NOMO-1 treated with DMSO at 0.1 percent for 48 hours (cell line): ENCODE measurements around the gene ASB1.

ENCODE experiments used
- DNase-seq: peaks from one replicate; lab custom pipeline; 2025; ENCODE audit not compliant: unreplicated experiment; lab: John Stamatoyannopoulos, UW

Gene ASB1

GRCh38 chr2:238489896-238490295 is 63.2 kb downstream of the ASB1 start:
- DNase-seq = no peak

- DNase-seq = no peak
These were observed 66.1 kb downstream of the ASB1 start for GRCh38 chr2:238492840-238493239.

- no peak for DNase-seq
These were observed 66.7 kb downstream of the ASB1 start for GRCh38 chr2:238493411-238493810.

- DNase-seq = peak; percentile 1
These were observed 67.3 kb downstream of the ASB1 start for GRCh38 chr2:238493880-238494572.

GRCh38 chr2:238494573-238494961 is 67.8 kb downstream of the ASB1 start:
- no peak for DNase-seq

- no peak for DNase-seq
These were observed 68.7 kb downstream of the ASB1 start for GRCh38 chr2:238495422-238495821.

- no peak for DNase-seq
These were observed 70.3 kb downstream of the ASB1 start for GRCh38 chr2:238496756-238497609.

- DNase-seq = no peak
These were observed 70.9 kb downstream of the ASB1 start for GRCh38 chr2:238497610-238498005.

- no peak for DNase-seq
These were observed 71.5 kb downstream of the ASB1 start for GRCh38 chr2:238498188-238498587.

- no peak for DNase-seq
These were observed 72.1 kb downstream of the ASB1 start for GRCh38 chr2:238498691-238499295.

GRCh38 chr2:238499731-238500580 is 73.2 kb downstream of the ASB1 start:
- no peak for DNase-seq

- no peak for DNase-seq
These were observed 74.6 kb downstream of the ASB1 start for GRCh38 chr2:238501311-238501710.
